ENCODE results near the gene CTDSP2. TPM values are rescaled to one million over a fixed set of nuclear protein-coding genes. Genes with fewer than 3 reads are reported as not detected.
A peak's percentile ranks its signal among the peaks of the same experiment; 100 is the strongest.

The CTDSP2 gene
- total RNA-seq (2013; cell fraction: nucleolus; rRNA removed): 60.6 and 61.3 TPM in 2 replicates
- total RNA-seq (2014; rRNA removed) (65.8 and 73.1 TPM in 2 replicates), total RNA-seq (2014; rRNA removed; fragmentation: Illumina TruSeq; extraction: Trizol) (42.5 and 44.9 TPM in 2 replicates), total RNA-seq (2021) (98.2 and 99.5 TPM in 2 replicates), polyA plus RNA-seq (2011; rRNA removed) (55.8 and 82.2 TPM in 2 replicates), polyA plus RNA-seq (2014; fragmentation: Illumina TruSeq; extraction: Trizol) (60.8 and 79.9 TPM in 2 replicates), polyA plus RNA-seq (2014; fragmentation: Nextera tagmentation; extraction: Ambion mirVana) (10 to 100 TPM; 17.3 to 19.0 TPM), polyA plus RNA-seq (2014; rRNA removed) (72.6 and 76.7 TPM in 2 replicates), polyA plus RNA-seq (2016; fragmentation: Nextera tagmentation; extraction: Ambion mirVana) (10 to 100 TPM; 33.0 to 40.7 TPM), polyA minus RNA-seq (2011; rRNA and poly(A)+ RNA removed) (87.3 and 116 TPM in 2 replicates), Bru-seq, nascent RNA (percentile 86 among the genes with signal in this experiment), BruChase-seq, experiment 1, labeled RNA remaining after a 6-hour chase (percentile 94 among the genes with signal in this experiment), BruChase-seq, experiment 2, labeled RNA remaining after a 2-hour chase (percentile 93 among the genes with signal in this experiment)
- 43.7 TPM for polyA plus RNA-seq (2011; ENCODE audit: low read depth)
- polyA plus RNA-seq (2011; cell fraction: cytosol; rRNA removed): 107 and 130 TPM in 2 replicates
- 96.3 and 105 TPM in 2 replicates for polyA plus RNA-seq (2011; cell fraction: nucleus; rRNA removed)
- 55.5 and 61.5 TPM in 2 replicates for polyA plus RNA-seq (2012)
- 35.7 and 38.5 TPM in 2 replicates for polyA minus RNA-seq (2011; cell fraction: cytosol; rRNA and poly(A)+ RNA removed)
- 43.9 and 46.0 TPM in 2 replicates for polyA minus RNA-seq (2011; cell fraction: nucleus; rRNA and poly(A)+ RNA removed)
- long read RNA-seq, experiment 1, full-length matches to known transcripts: 4 of 10 reads
- long read RNA-seq, experiment 1, partial matches to known transcripts: 0 of 10 reads
- long read RNA-seq, experiment 1, other reads (novel, unspliced or antisense): 6 of 10 reads
- long read RNA-seq, experiment 2, partial matches to known transcripts: 3 of 74 reads
- long read RNA-seq, experiment 2, other reads (novel, unspliced or antisense): 69 of 74 reads

GRCh38 chr12:57846577-57847319, at the start of gene CTDSP2:
TSS of gene CTDSP2 (minus strand) at chr12:57846729. CDS start at chr12:57846435, 294 bp downstream.
- peaks cover 8% of the 10 kb centered on the region for H4K20me1 ChIP-seq (ENCODE audit: control insufficient read depth, insufficient read depth)
- BruUV-seq (replicated peaks): no TSS peak
- intact Hi-C loops (cut with micrococcal nuclease; ENCODE audit: unreplicated experiment): no loop called here
- TF ChIP-seq ZNF592 (IDR thresholded peaks at IDR 0.05) (no peak), IRF5 (IDR thresholded peaks at IDR 0.05; ENCODE audit: borderline replicate concordance) (no peak), BACH1 (IDR thresholded peaks at IDR 0.05; ENCODE audit: borderline replicate concordance) (no peak), CBX5 (IDR thresholded peaks at IDR 0.05; ENCODE audit: low read depth) (no peak), MLLT1 (IDR thresholded peaks at IDR 0.05) (peak; percentile 98), SREBF1 (IDR thresholded peaks at IDR 0.05; ENCODE audit: low read length) (no peak), SIN3A (IDR thresholded peaks at IDR 0.05; ENCODE audit: low read depth, low read length) (no peak), TAF1 (IDR thresholded peaks at IDR 0.05; ENCODE audit: borderline replicate concordance, low read depth, low read length) (no peak), ELK1 (IDR thresholded peaks at IDR 0.05; ENCODE audit: low read depth, low read length) (no peak), CREB1 (IDR thresholded peaks at IDR 0.05; ENCODE audit: low read depth) (no peak; the same call in 1 of the 2 replicates)

More at GRCh38 chr12:57846577-57847319, at the start of gene CTDSP2:
- Histone ChIP-seq H3K27me3 (replicated peaks in 1 of 2; ENCODE audit: control insufficient read depth in 2 of 2, insufficient read depth in 2 of 2, low read length in 1 of 2) (peaks cover 3 to 5% of the 10 kb centered on the region in 2 experiments; a peak in 2 of 4 replicates), H3K4me1 (ENCODE audit: control insufficient read depth, insufficient read depth, low read length) (peaks cover 25% of the 10 kb centered on the region), H3K9ac (ENCODE audit: control insufficient read depth, insufficient read depth, low read length) (peak within 1 kb of the TSS; percentile 94), H3K9me3 (replicated peaks; ENCODE audit: control insufficient read depth, insufficient read depth, low read length) (no peaks in the 10 kb centered on the region), H3K27ac (ENCODE audit: control insufficient read depth, insufficient read depth) (peak within 1 kb of the TSS; percentile 90), H3K4me2 (ENCODE audit: control insufficient read depth, insufficient read depth) (peak within 1 kb of the TSS; percentile 63), H3K36me3 (ENCODE audit: control insufficient read depth in 2 of 2, insufficient read depth in 2 of 2, low read length in 1 of 2) (no peaks in the 10 kb centered on the region), H3K4me3 (peak within 1 kb of the TSS; percentile 99), H2AFZ (ENCODE audit: control insufficient read depth, low read depth, low read length) (peak within 1 kb of the TSS; percentile 81), H3K79me2 (ENCODE audit: control insufficient read depth, insufficient read depth, low read length) (peaks cover 47% of the 10 kb centered on the region)
- in situ Hi-C loops (cut with MboI): no loop called here
- RAD21 ChIA-PET (ENCODE audit: unreplicated experiment): interaction anchor here (0.8 to 9.2 kb wide), 5 partner anchors 12 to 388 kb away, joined by 3 to 110 read pairs (median 5); partner anchors contain the start of gene TSPAN31
- DNase-seq (ENCODE audit: low read depth, low spot score) (peak; percentile 61), ATAC-seq (peak; percentile 45), FAIRE-seq (no peak)
- POLR2A ChIA-PET: interaction anchor here (0.7 to 3.6 kb wide), 5 partner anchors 10 to 110 kb away, joined by 4 to 25 read pairs (median 10); no protein-coding TSS in a partner anchor
- under 1% methylated on average over 43 of the region's 58 CpGs for WGBS (ENCODE audit: insufficient coverage, insufficient replicate concordance, low lambda C conversion rate, missing lambda C conversion rate)
- SMC1A ChIA-PET (ENCODE audit: uncharacterized antibody, unreplicated experiment): interaction anchor here (0.9 to 17.6 kb wide), 2 partner anchors 9 to 54 kb away, joined by 5 to 416 read pairs; no protein-coding TSS in a partner anchor
- CTCF ChIA-PET: interaction anchor here (0.7 to 3.5 kb wide), 7 partner anchors 10 to 94 kb away, joined by 3 to 20 read pairs (median 6); no protein-coding TSS in a partner anchor
